Transverse colon (tissue), 4 donors: ENCODE results near the gene TCP11. TPM values are rescaled to one million over a fixed set of nuclear protein-coding genes. Genes with fewer than 3 reads are reported as not detected.

Experiments used
- DNase-seq: peaks from one replicate; pipeline ENCODE4 v3.0.0-alpha.2; 2019
- H3K27ac ChIP-seq, 4 donors: fragments of 200-600 bp; sonication (generic); 2 replicates each; pipeline ENCODE4 v1.5.1; 2016 to 2018; ENCODE audit warnings: inconsistent platforms in 4 of 4
- H3K27me3 ChIP-seq: fragments of 200-600 bp; sonication (generic); 2 replicates; pipeline ENCODE4 v1.5.1; 2017; ENCODE audit warnings: inconsistent platforms
- H3K36me3 ChIP-seq, 4 donors: fragments of 200-600 bp; sonication (generic); 2 replicates each; pipeline ENCODE4 v1.5.1; 2017 to 2019; ENCODE audit warnings: inconsistent platforms in 4 of 4
- H3K4me1 ChIP-seq, 4 donors: fragments of 200-600 bp; sonication (generic); 2 replicates each; pipeline ENCODE4 v1.5.1; 2017 to 2020; ENCODE audit warnings: inconsistent platforms in 4 of 4
- H3K4me3 ChIP-seq, 4 donors: fragments of 200-600 bp; sonication (generic); 1 replicate in 1 of 4; 2 replicates in 3 of 4; pipeline versions ENCODE4 v1.5.1 to v1.6.1; 2017 to 2019; ENCODE audit warnings: inconsistent platforms in 4 of 4
- H3K9me3 ChIP-seq, 2 donors: fragments of 200-600 bp; sonication (generic); 2 replicates each; pipeline ENCODE4 v1.5.1; 2017 to 2019; ENCODE audit warnings: inconsistent platforms in 2 of 2
- CTCF ChIP-seq, 5 experiments: fragments of 200-600 bp in 3 of 5; fragments of 450-650 bp in 2 of 5; sonication (generic) in 3 of 5; IDR thresholded peaks; 1 replicate in 2 of 5; 2 replicates in 3 of 5; pipeline ENCODE4 v1.5.1; 2016 to 2017; ENCODE audit warnings: antibody characterized with exemption in 5 of 5, inconsistent platforms in 3 of 5, mild to moderate bottlenecking in 2 of 5, moderate library complexity in 1 of 5
- EP300 ChIP-seq: sonication (generic); formaldehyde crosslinking; IDR thresholded peaks from one replicate; pipeline ENCODE4 v1.6.1; 2017; ENCODE audit warnings: antibody characterized with exemption, low read depth
- POLR2A ChIP-seq: fragments of 450-650 bp; IDR thresholded peaks from one replicate; pipeline ENCODE4 v1.6.1; 2016; ENCODE audit warnings: antibody characterized with exemption, mild to moderate bottlenecking, moderate library complexity
- POLR2AphosphoS5 ChIP-seq, 3 donors: sonication (generic); formaldehyde crosslinking; IDR thresholded peaks; one replicate each; pipeline ENCODE4 v1.6.1; 2016; ENCODE audit warnings: antibody characterized with exemption in 3 of 3
- WGBS, 2 donors: methylation state at CpG; one replicate each; pipeline ENCODE4 v1.1.5; 2018; ENCODE audit warnings: low coverage in 1 of 2; 5-methylcytosine and 5-hydroxymethylcytosine counted together
- in situ Hi-C, 4 donors: fragments of 200-750 bp; cut with MboI; loops; one replicate each; pipeline versions ENCODE4 v1.15.0 to v1.15.1; 2017; ENCODE audit warnings: low sequenced_read_pairs in 3 of 4, low pct_ligation_motif_present in 1 of 4, low pct_unique_long_range_greater_than_20kb in 1 of 4
- intact Hi-C: fragments of 100-400 bp; cut with DNase I; formaldehyde crosslinking; loops from one replicate; pipeline ENCODE4 v1.15.1; 2023; ENCODE audit warnings: low total_unique reads
- total RNA-seq, 4 donors: library from RNA; depleted of rRNA; stranded (reverse); fragments of >200 nt; gene quantifications; one replicate each; pipeline ENCODE4 v1.1.0, GENCODE V29; 2016

The TCP11 gene
- total RNA-seq, 4 donors from 2014 or later: 0.96 TPM; not detected in 3

DNA sequence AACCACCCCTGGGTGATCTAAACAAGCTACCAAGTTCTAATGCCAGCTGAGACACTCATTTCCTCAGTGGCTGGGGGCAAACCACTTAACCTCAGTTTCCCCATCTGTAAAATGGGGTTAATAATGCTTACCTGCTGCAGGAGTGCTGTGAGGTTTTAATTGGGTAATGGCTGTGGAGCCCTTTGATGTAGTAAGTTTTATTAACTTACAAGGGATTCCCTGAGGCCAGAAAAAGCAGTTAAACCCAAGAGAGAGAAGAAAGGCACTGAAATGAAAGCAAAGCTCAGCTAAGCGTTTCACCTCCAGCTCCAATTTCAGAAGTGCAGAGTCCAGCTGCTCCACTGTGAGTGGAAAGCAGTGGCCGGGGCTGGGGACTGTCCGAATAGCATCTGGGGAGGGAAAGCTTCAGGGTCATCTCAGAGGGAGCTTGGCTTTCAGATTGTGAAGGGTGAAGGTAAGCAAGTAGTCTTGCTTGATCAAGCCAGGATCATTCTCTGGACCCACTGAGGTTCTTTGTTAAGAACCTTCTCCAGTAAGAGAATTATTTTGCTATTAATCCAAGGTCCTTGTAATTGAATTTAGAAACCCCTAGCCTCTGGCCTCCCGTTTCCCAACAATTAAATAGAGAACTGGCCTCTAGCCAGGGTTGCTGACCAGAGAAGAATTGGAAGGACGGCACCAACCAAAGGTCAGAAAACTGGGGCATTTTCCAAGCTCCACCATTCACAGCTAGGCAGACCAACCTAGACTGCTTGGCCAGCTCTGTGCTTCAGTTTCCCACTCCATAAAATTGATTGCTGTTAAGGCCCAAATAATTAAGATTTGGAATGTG lies 20.9 kb upstream of the TCP11 start:
- in situ Hi-C loops (no loop called here), intact Hi-C loops (no loop called here)
- DNase-seq: no peak
- H3K27ac ChIP-seq: no peak overlapping the region
- WGBS, 2 donors: 66% methylated on average over 5 of the region's 5 CpGs; no CpG with 5 or more reads in 1 of the 2 donors
- H3K4me1 ChIP-seq: peaks cover 8 to 21% (median 17%) of the 10 kb centered on the region in 4 donors
- H3K36me3 ChIP-seq: no peaks in the 10 kb centered on the region
- TF ChIP-seq EP300: no peak
- TF ChIP-seq POLR2A: no peak
- TF ChIP-seq CTCF (IDR thresholded peaks at IDR 0.05): no peak
- TF ChIP-seq POLR2AphosphoS5 (IDR thresholded peaks at IDR 0.05): no peak
- H3K27me3 ChIP-seq: no peaks in the 10 kb centered on the region
- H3K4me3 ChIP-seq: no peak overlapping the region
- no peaks in the 10 kb centered on the region for H3K9me3 ChIP-seq

DNA sequence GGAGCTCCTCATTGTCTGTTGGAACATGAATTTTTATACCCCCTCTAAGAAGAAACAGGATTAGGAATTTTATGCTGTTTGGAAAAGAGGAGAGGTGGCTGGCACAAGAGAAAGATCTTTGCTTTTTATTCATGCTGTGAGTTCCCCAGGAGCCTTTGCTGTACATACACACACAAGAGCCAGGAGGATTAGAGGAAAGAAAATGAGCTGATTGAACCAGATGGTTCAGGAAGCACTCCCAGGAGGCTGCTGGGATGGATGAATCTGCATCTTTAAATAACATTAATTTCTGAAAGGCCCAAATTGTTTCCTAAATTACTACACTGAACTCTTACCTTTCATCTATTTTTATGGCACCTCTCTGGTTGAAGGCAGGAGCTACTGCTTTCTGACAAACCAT lies 20.1 kb upstream of the TCP11 start:
- intact Hi-C loops: no loop called here
- no peak for DNase-seq
- in situ Hi-C loops: no loop called here
- peaks cover 4 to 14% (median 11%) of the 10 kb centered on the region in 4 donors for H3K4me1 ChIP-seq
- no peak overlapping the region for H3K27ac ChIP-seq
- no peaks in the 10 kb centered on the region for H3K27me3 ChIP-seq
- no peaks in the 10 kb centered on the region for H3K36me3 ChIP-seq
- H3K4me3 ChIP-seq: no peak overlapping the region
- no peak for TF ChIP-seq CTCF (IDR thresholded peaks at IDR 0.05)
- no peak for TF ChIP-seq EP300
- TF ChIP-seq POLR2AphosphoS5 (IDR thresholded peaks at IDR 0.05): no peak
- TF ChIP-seq POLR2A: no peak
- no peaks in the 10 kb centered on the region for H3K9me3 ChIP-seq

- DNase-seq: no peak
- Histone ChIP-seq H3K4me3 (no peak overlapping the region), H3K27me3 (no peaks in the 10 kb centered on the region), H3K27ac (no peak overlapping the region), H3K36me3 (no peaks in the 10 kb centered on the region), H3K4me1 (peaks cover 0 to 8% (median 5%) of the 10 kb centered on the region in 4 donors), H3K9me3 (no peaks in the 10 kb centered on the region)
- intact Hi-C loops (no loop called here), in situ Hi-C loops (no loop called here)
- 17 to 59% methylated on average over 1 to 5 of the region's 5 CpGs for WGBS, 2 donors
- TF ChIP-seq POLR2A (no peak), POLR2AphosphoS5 (IDR thresholded peaks at IDR 0.05) (no peak), CTCF (IDR thresholded peaks at IDR 0.05) (no peak)
Measured at GRCh38 chr6:35160642-35161041, 19.5 kb upstream of the TCP11 start.

DNA sequence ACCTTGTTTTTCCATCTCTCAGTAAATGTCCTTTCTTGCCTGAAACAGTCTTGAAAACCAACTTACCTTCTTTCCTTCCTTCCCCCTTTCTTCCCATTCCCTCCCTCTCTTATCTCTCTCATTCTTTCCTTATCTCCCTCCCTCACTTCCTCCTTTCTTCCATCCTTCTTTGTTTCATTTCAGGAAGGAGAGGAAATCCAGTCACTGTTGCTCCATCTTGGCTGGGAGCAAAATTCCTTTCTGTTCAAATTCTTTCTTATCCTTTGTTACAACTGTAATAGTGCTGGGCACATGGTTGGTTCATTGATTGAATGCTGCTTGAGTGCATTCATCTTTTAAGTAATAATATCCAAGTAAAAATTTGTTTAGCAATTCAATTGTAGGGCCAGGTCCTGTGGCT lies 17.4 kb upstream of the TCP11 start:
- TF ChIP-seq EP300: no peak
- TF ChIP-seq POLR2AphosphoS5 (IDR thresholded peaks at IDR 0.05): no peak
- no peak for TF ChIP-seq POLR2A
- TF ChIP-seq CTCF (IDR thresholded peaks at IDR 0.05): no peak
- Histone ChIP-seq H3K27ac (no peak overlapping the region), H3K9me3 (no peaks in the 10 kb centered on the region), H3K36me3 (no peaks in the 10 kb centered on the region), H3K4me3 (no peak overlapping the region), H3K4me1 (no peaks in the 10 kb centered on the region), H3K27me3 (no peaks in the 10 kb centered on the region)
- DNase-seq: no peak
- in situ Hi-C loops (no loop called here), intact Hi-C loops (no loop called here)
